GM23338 (cell line): ENCODE results near the gene OXLD1. TPM values are rescaled to one million over a fixed set of nuclear protein-coding genes. Genes with fewer than 3 reads are reported as not detected.

ENCODE experiments used
- ATAC-seq: fragments of 200-7000 bp; cut with Tn5 transposase; 3 replicates; pipeline ENCODE4 v1.9.1; 2020
- DNase-seq: peaks from one replicate; pipeline ENCODE4 v3.0.0-alpha.2; 2015; ENCODE audit warnings: low spot score
- H2AFZ ChIP-seq: fragments of 200-600 bp; sonication (generic); 2 replicates; pipeline ENCODE4 v1.8.0; 2016; ENCODE audit warnings: antibody characterized with exemption, mild to moderate bottlenecking, moderate library complexity
- H3F3A ChIP-seq: fragments of 200-600 bp; sonication (generic); replicated peaks from 2 replicates; pipeline ENCODE4 v1.8.0; 2017; ENCODE audit warnings: antibody characterized with exemption, mixed run types, low read depth
- H3K27ac ChIP-seq: fragments of 200-600 bp; sonication (generic); 2 replicates; pipeline ENCODE4 v1.6.1; 2016; ENCODE audit warnings: low read depth
- H3K27me3 ChIP-seq: fragments of 200-600 bp; sonication (generic); 2 replicates; pipeline ENCODE4 v1.8.0; 2016; ENCODE audit warnings: mild to moderate bottlenecking, mixed run types, moderate library complexity; ENCODE audit not compliant: insufficient read depth
- H3K36me3 ChIP-seq: fragments of 200-600 bp; sonication (generic); 2 replicates; pipeline ENCODE4 v1.8.0; 2016; ENCODE audit warnings: mild to moderate bottlenecking; ENCODE audit not compliant: insufficient read depth
- H3K4me1 ChIP-seq: fragments of 200-600 bp; sonication (generic); 2 replicates; pipeline ENCODE4 v1.8.0; 2016; ENCODE audit warnings: mild to moderate bottlenecking, moderate library complexity; ENCODE audit not compliant: insufficient read depth
- H3K4me2 ChIP-seq: fragments of 200-600 bp; sonication (generic); 2 replicates; pipeline ENCODE4 v1.7.1; 2017; ENCODE audit warnings: mixed run types
- H3K4me3 ChIP-seq: fragments of 200-600 bp; sonication (generic); 2 replicates; pipeline ENCODE4 v1.6.1; 2016; ENCODE audit warnings: mixed run types
- H3K79me2 ChIP-seq: fragments of 200-600 bp; sonication (generic); replicated peaks from 2 replicates; pipeline ENCODE4 v1.8.0; 2017; ENCODE audit warnings: mild to moderate bottlenecking; ENCODE audit not compliant: insufficient read depth
- H3K9me2 ChIP-seq: fragments of 200-600 bp; sonication (generic); 2 replicates; pipeline ENCODE4 v1.8.0; 2017; ENCODE audit not compliant: insufficient read depth
- H4K20me1 ChIP-seq: fragments of 200-600 bp; sonication (generic); replicated peaks from 2 replicates; pipeline ENCODE4 v1.8.0; 2017; ENCODE audit warnings: mild to moderate bottlenecking; ENCODE audit not compliant: insufficient read depth
- H3K27ac Mint-ChIP-seq: 2 replicates; pipeline ENCODE4 v1.8.0; 2020; ENCODE audit warnings: inconsistent platforms, mild to moderate bottlenecking, moderate library complexity, mixed read lengths
- H3K27me3 Mint-ChIP-seq: 3 replicates; pipeline ENCODE4 v1.8.0; 2022; ENCODE audit warnings: low read depth, mild to moderate bottlenecking, moderate library complexity, mixed read lengths, inconsistent platforms; ENCODE audit not compliant: insufficient read depth, poor library complexity
- H3K36me3 Mint-ChIP-seq: 3 replicates; pipeline ENCODE4 v1.8.0; 2021; ENCODE audit warnings: low read depth, mild to moderate bottlenecking, inconsistent platforms, moderate library complexity, mixed read lengths
- H3K4me1 Mint-ChIP-seq: 3 replicates; pipeline ENCODE4 v1.8.0; 2020; ENCODE audit warnings: mild to moderate bottlenecking, inconsistent platforms, mixed read lengths
- H3K4me3 Mint-ChIP-seq: 3 replicates; pipeline ENCODE4 v1.8.0; 2021; ENCODE audit warnings: moderate library complexity, mild to moderate bottlenecking, inconsistent platforms, mixed read lengths
- H3K9me3 Mint-ChIP-seq: 3 replicates; pipeline ENCODE4 v1.8.0; 2020; ENCODE audit warnings: moderate library complexity, mild to moderate bottlenecking, inconsistent platforms, mixed read lengths
- CTCF ChIP-seq, 2 experiments: fragments of 200-600 bp in 1 of 2; sonication (generic) in 1 of 2; conservative IDR thresholded peaks; 2 replicates each; pipeline versions ENCODE4 v1.5.1 to v1.6.1; 2016 to 2017; ENCODE audit warnings: antibody characterized with exemption in 2 of 2, low read depth in 2 of 2, mild to moderate bottlenecking in 2 of 2, moderate library complexity in 1 of 2
- ETS1 ChIP-seq: IDR thresholded peaks from 2 replicates; pipeline ENCODE4 v1.6.1; 2016; ENCODE audit warnings: antibody characterized with exemption
- EZH2phosphoT487 ChIP-seq: fragments of 200-600 bp; sonication (generic); IDR thresholded peaks from one replicate; pipeline ENCODE4 v1.8.1; 2018; ENCODE audit warnings: antibody characterized with exemption; ENCODE audit not compliant: unreplicated experiment
- JUNB ChIP-seq: IDR thresholded peaks from one replicate; pipeline ENCODE4 v1.6.1; 2016; ENCODE audit warnings: antibody characterized with exemption; ENCODE audit not compliant: unreplicated experiment
- NANOG ChIP-seq: IDR thresholded peaks from 2 replicates; pipeline ENCODE4 v1.6.1; 2016; ENCODE audit warnings: antibody characterized with exemption, borderline replicate concordance
- POLR2AphosphoS5 ChIP-seq: IDR thresholded peaks from 2 replicates; pipeline ENCODE4 v1.6.1; 2016; ENCODE audit warnings: antibody characterized with exemption, low read depth
- STAT1 ChIP-seq: IDR thresholded peaks from one replicate; pipeline ENCODE4 v1.6.1; 2016; ENCODE audit warnings: antibody characterized with exemption; ENCODE audit not compliant: unreplicated experiment
- ZNF114 ChIP-seq: fragments of 250-450 bp; sonication (Bioruptor Pico); IDR thresholded peaks from 2 replicates; pipeline ENCODE4 v1.5.0; 2020; ENCODE audit warnings: mild to moderate bottlenecking, moderate library complexity
- polyA plus RNA-seq: library from polyadenylated mRNA; unstranded; fragments of >200 nt; fragmentation: Nextera tagmentation; extraction: Ambion mirVana; gene quantifications from 2 replicates; pipeline ENCODE4 v1.2.1, GENCODE V29; 2016
- total RNA-seq: library from RNA; depleted of rRNA; stranded (reverse); fragments of >200 nt; shearing (Covaris generic); gene quantifications from 2 replicates; pipeline ENCODE4 v1.2.3, GENCODE V29; 2014

OXLD1 gene
- total and polyA plus RNA-seq, 2 experiments from 2014 or later: 46.0 to 64.9 TPM

GRCh38 chr17:81665205-81666091 is 957 bp downstream of the OXLD1 start:
- H3K79me2 ChIP-seq: peaks cover 41% of the 10 kb centered on the region
- no peaks in the 10 kb centered on the region for H3K9me3 Mint-ChIP-seq
- H3K27me3 ChIP-seq: no peaks in the 10 kb centered on the region
- peaks cover 27% of the 10 kb centered on the region for H3F3A ChIP-seq
- peaks cover 50% of the 10 kb centered on the region for H3K36me3 Mint-ChIP-seq
- peak overlapping the region; percentile 99 for H3K4me2 ChIP-seq
- peaks cover 12% of the 10 kb centered on the region for H4K20me1 ChIP-seq
- H3K27ac Mint-ChIP-seq: peak overlapping the region; percentile 95
- H3K9me2 ChIP-seq: no peaks in the 10 kb centered on the region
- DNase-seq (peak; percentile 40), ATAC-seq (peak; percentile 13)
- H3K4me1 Mint-ChIP-seq: peaks cover 25% of the 10 kb centered on the region
- peak overlapping the region; percentile 99 for H3K4me3 ChIP-seq
- 0 out of 2 replicates have a peak, but pooled peaks have one; percentile 24 for TF ChIP-seq POLR2AphosphoS5
- TF ChIP-seq NANOG: no peak
- no peak for TF ChIP-seq JUNB
- no peak for TF ChIP-seq ETS1
- TF ChIP-seq CTCF (conservative IDR thresholded peaks at IDR 0.05; ENCODE audit: low read depth in 2 of 2): no peak
- no peak for TF ChIP-seq ZNF114 (CRISPR knock-in tag)
- no peak for TF ChIP-seq STAT1
- no peak overlapping the region for H2AFZ ChIP-seq
- H3K27me3 Mint-ChIP-seq: peaks cover 18% of the 10 kb centered on the region
- H3K27ac ChIP-seq: peak overlapping the region; percentile 84
- peaks cover 9% of the 10 kb centered on the region for H3K36me3 ChIP-seq
- H3K4me1 ChIP-seq: peaks cover 15% of the 10 kb centered on the region
- peak overlapping the region; percentile 98 for H3K4me3 Mint-ChIP-seq

DNA sequence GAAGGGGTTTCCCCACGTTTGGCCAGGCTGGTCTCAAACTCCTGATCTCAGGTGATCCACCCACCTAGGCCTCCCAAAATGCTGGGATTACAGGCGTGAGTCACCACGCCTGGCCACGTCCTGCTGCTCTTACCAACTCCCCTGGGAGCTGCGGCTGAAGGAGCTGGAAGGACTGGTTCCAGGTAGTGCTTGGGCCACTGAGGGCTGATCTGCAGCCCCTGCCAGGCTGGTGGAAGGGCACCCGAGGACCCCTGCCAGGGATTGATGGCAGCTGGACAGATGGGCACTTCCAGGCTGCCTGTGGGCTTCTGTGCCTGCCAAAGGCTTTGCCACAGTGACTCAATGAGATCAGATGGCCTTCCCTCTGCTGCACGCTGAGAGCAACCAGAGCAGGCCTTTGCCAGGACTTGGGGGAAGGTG is 2.3 kb downstream of the OXLD1 start:
- Histone ChIP-seq H3F3A (peaks cover 21% of the 10 kb centered on the region; the same call in 1 of the 2 replicates), H3K27ac (no peak overlapping the region), H2AFZ (no peak overlapping the region), H3K4me3 (no peak overlapping the region), H3K9me2 (no peaks in the 10 kb centered on the region), H3K4me2 (no peak overlapping the region), H3K4me1 (peaks cover 15% of the 10 kb centered on the region), H3K27me3 (no peaks in the 10 kb centered on the region), H3K79me2 (peaks cover 33% of the 10 kb centered on the region), H3K36me3 (no peaks in the 10 kb centered on the region), H4K20me1 (peaks cover 12% of the 10 kb centered on the region)
- peak; percentile 29; the same call in 1 of the 2 replicates for TF ChIP-seq POLR2AphosphoS5
- TF ChIP-seq EZH2phosphoT487: no peak
- no peak overlapping the region for H3K4me3 Mint-ChIP-seq
- DNase-seq: no peak
- H3K9me3 Mint-ChIP-seq: no peaks in the 10 kb centered on the region
- peaks cover 25% of the 10 kb centered on the region for H3K4me1 Mint-ChIP-seq
- peaks cover 37% of the 10 kb centered on the region for H3K36me3 Mint-ChIP-seq
- H3K27me3 Mint-ChIP-seq: peaks cover 15% of the 10 kb centered on the region
- no peak overlapping the region; the same call in 1 of the 2 replicates for H3K27ac Mint-ChIP-seq
- no peak for ATAC-seq
